Right lobe of liver (tissue), 4 donors: ENCODE data around the gene FSTL4.

Source experiments
- POLR2A ChIP-seq: fragments of 450-650 bp; IDR thresholded peaks from one replicate; pipeline ENCODE4 v1.6.1; 2017; ENCODE audit warnings: antibody characterized with exemption, mild to moderate bottlenecking
- TF ChIP-seq, protein P1 (sequence below), 4 donors: fragments of 200-600 bp in 3 of 4; fragments of 450-650 bp in 1 of 4; IDR thresholded peaks; one replicate each; pipeline versions ENCODE4 v1.5.1 to v1.8.0; 2016 to 2022; ENCODE audit warnings: antibody characterized with exemption in 4 of 4, mild to moderate bottlenecking in 2 of 4
- donor health status: DM: no; HTN: no; CAD: no.
- donor health status: DM: no; HTN: no; CAD: no.
- donor health status: DM: no; HTN: yes; CAD: no.

DNA sequence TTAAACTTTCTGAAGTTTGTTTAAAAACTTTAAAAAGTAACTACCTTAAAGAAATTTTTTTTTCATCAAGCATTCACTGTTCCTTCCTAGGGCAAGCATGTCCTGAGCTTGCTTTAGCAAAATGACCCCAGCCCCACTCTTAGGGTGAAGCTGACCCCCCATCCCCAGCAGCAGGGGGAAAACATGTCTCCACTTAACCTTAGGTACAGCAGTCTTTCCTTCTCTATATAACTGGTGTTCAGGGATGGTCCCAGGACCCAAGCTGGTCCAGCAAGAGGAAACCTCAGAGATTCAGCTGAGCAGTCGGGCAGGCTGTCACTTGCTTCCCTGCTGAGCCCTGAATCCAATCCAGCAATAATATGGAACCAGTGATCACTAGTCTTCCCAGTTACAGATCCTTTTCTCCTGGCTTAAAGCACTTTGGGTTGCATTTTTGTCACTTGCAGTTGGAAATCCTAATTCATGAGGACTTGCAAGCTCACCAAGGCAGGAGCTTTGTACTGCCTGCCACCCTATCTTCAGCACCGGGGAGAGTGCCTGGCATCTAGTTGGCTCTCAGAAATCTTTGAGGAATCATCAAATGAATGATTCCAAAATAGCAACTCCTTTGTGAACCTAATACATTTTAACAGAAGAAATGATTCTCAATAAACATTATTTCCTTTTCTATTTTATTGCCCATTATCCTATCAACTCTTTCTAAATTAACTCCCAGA is 91.2 kb downstream of the FSTL4 start:
- no peak for TF ChIP-seq POLR2A
- TF ChIP-seq, protein P1, sequence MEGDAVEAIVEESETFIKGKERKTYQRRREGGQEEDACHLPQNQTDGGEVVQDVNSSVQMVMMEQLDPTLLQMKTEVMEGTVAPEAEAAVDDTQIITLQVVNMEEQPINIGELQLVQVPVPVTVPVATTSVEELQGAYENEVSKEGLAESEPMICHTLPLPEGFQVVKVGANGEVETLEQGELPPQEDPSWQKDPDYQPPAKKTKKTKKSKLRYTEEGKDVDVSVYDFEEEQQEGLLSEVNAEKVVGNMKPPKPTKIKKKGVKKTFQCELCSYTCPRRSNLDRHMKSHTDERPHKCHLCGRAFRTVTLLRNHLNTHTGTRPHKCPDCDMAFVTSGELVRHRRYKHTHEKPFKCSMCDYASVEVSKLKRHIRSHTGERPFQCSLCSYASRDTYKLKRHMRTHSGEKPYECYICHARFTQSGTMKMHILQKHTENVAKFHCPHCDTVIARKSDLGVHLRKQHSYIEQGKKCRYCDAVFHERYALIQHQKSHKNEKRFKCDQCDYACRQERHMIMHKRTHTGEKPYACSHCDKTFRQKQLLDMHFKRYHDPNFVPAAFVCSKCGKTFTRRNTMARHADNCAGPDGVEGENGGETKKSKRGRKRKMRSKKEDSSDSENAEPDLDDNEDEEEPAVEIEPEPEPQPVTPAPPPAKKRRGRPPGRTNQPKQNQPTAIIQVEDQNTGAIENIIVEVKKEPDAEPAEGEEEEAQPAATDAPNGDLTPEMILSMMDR (IDR thresholded peaks at IDR 0.05): no peak
